Choroid plexus epithelial cell (primary cell): Measurements from ENCODE around the gene NACA.

ENCODE experiments used
- DNase-seq: peaks from one replicate; pipeline ENCODE4 v3.0.0-alpha.2; 2010; ENCODE audit warnings: low read depth
- H3K4me3 ChIP-seq: 2 replicates; pipeline ENCODE4 v1.5.1; 2011; ENCODE audit warnings: low read depth, mild to moderate bottlenecking, control low read depth, low read length, moderate library complexity
- TF ChIP-seq, protein P1 (sequence below): conservative IDR thresholded peaks from 2 replicates; pipeline ENCODE4 v1.5.1; 2011; ENCODE audit warnings: low read depth, mild to moderate bottlenecking, control low read depth, inconsistent platforms, low read length, moderate library complexity

Gene NACA

GRCh38 chr12:56688129-56688845, 36.8 kb downstream of the NACA start, which contains the start of gene PTGES3:
PTGES3 (minus strand) TSS chr12:56688284; CDS start chr12:56687999, 285 bp downstream.
- DNase-seq, result peak; percentile 99
- TF ChIP-seq, protein P1, sequence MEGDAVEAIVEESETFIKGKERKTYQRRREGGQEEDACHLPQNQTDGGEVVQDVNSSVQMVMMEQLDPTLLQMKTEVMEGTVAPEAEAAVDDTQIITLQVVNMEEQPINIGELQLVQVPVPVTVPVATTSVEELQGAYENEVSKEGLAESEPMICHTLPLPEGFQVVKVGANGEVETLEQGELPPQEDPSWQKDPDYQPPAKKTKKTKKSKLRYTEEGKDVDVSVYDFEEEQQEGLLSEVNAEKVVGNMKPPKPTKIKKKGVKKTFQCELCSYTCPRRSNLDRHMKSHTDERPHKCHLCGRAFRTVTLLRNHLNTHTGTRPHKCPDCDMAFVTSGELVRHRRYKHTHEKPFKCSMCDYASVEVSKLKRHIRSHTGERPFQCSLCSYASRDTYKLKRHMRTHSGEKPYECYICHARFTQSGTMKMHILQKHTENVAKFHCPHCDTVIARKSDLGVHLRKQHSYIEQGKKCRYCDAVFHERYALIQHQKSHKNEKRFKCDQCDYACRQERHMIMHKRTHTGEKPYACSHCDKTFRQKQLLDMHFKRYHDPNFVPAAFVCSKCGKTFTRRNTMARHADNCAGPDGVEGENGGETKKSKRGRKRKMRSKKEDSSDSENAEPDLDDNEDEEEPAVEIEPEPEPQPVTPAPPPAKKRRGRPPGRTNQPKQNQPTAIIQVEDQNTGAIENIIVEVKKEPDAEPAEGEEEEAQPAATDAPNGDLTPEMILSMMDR, result no peak
- peak within 1 kb of the TSS; percentile 94 for H3K4me3 ChIP-seq

DNA sequence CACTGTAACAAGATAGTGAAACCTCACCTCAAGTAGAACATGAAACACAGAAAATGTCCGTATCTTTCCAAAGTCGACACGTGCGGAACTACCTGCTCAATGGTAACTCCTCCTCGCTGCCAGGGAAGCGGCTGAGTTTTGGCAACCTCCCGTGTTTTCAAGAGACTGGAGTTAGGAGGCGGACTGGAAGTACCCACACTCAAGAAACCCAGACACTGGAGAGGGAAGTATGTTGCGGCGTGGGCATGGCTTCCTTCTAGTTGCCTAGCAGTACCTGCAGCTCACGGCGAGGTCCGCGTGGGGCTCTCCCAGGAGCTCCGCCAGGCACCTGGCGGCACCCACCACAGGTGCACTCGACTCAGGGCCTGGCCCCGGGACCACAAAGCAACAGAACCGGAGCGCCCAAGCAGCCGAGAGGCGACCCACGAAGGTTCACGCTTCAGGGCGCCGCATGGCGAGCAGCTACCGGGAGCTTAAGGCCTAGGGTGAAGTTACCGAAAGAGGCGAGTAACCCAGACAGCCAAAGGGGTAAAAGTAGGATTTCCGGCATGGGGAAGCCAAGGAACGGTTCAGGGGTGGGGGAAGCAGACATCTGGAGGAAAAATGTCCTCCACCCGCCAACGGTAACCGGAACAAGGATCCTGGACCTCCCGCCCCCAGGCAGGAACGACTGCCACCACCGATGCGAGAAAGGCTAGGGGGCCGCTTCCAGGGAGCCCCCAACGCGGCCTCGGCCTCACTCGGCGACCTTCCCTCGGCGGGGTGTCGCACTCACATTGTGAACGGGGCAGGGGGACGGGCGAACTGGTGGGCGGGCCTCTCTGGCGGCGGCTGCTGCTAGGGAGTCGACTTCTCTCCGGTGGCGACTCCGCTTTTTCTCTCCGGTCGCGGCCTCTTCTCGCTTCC, 37.6 kb downstream of the NACA start:
- DNase-seq, result peak; percentile 37
- H3K4me3 ChIP-seq, result peak overlapping the region; percentile 94
- TF ChIP-seq, protein P1, result no peak

- peak overlapping the region; percentile 39 for H3K4me3 ChIP-seq
- TF ChIP-seq, protein P1, result no peak
- DNase-seq, result no peak
Observed at GRCh38 chr12:56684745-56685359, 40.2 kb downstream of the NACA start.

DNA sequence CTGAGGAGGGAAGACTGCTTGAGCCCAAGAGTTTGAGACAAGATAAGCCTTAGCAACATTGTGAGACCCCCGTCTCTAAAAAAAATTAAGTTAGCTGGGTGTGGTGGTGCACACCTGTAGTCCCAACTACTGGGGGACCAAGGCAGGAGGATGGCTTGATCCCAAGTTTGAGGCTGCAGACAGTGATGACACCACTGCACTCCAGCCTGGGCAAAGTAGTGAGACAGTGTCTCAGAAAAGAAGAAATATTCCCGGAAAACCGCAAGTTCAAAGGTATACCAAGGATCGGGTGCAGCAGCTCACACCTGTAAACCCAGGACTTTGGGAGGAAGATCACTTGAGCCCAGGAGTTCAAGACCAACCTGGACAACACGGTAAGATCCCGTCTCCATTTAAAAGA, 42.8 kb downstream of the NACA start:
- TF ChIP-seq, protein P1, result no peak
- DNase-seq, result no peak

DNA sequence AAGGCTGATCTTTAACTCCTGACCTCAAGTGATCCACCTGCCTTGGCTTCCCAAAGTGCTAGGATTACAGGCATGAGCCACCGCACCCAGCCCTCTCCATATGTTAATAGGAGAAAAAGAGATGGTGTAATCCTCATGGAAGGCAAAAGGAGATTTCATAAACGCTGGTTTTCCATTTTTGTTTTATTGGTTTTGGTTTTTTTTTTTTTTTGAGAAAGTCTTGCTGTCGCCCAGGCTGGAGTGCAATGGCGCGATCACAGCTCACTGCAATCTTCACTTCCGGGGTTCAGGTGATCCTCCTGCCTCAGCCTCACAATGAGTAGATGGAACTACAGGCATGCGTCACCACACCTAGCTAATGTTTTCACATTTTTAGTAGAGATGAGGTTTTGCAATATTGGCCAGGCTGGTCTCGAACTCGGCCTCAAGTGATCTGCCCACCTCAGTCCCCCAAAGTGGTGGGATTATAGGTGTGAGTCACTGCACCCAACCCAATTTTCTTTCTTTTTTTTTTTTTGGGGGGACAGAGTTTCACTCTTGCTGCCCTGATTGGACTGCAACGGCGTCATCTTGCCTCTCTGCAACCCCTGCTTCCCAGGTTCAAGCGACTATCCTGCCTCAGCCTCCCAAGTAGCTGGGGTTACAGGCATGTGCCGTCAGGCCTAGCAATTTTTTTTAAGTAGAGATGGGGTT, 45.1 kb downstream of the NACA start:
- no peak overlapping the region for H3K4me3 ChIP-seq
- no peak for DNase-seq
- TF ChIP-seq, protein P1, result no peak

More for the DNA sequence above, 42.8 kb downstream of the NACA start:
- no peak overlapping the region for H3K4me3 ChIP-seq

GRCh38 chr12:56678852-56679251, 46.2 kb downstream of the NACA start:
- TF ChIP-seq, protein P1, result no peak
- no peak overlapping the region for H3K4me3 ChIP-seq
- no peak for DNase-seq
